Skin of body (tissue), 2 donors: Measurements from ENCODE around the gene SP6. TPM values are rescaled to one million over a fixed set of nuclear protein-coding genes. Genes with fewer than 3 reads are reported as not detected.
A peak's percentile ranks its signal among the peaks of the same experiment; 100 is the strongest.

Experiments used
- DNase-seq: peaks from one replicate; lab custom pipeline; 2025; lab: John Stamatoyannopoulos, UW
- total RNA-seq: library from RNA; depleted of rRNA; stranded (reverse); fragments of >200 nt; gene quantifications from one replicate; pipeline ENCODE4 v1.2.3, GENCODE V29; 2014

SP6 gene
- total RNA-seq, 1 donor from 2014 or later, result 10.2 TPM

GRCh38 chr17:47857551-47858455 is 6.8 kb upstream of the SP6 start:
- no peak for DNase-seq

- DNase-seq, result no peak
Observed at GRCh38 chr17:47856830-47857229, 5.9 kb upstream of the SP6 start.

GRCh38 chr17:47855737-47856136 is 4.8 kb upstream of the SP6 start:
- DNase-seq, result no peak

GRCh38 chr17:47853616-47854015 is 2.7 kb upstream of the SP6 start:
- DNase-seq, result no peak

GRCh38 chr17:47852113-47852949 is 1.4 kb upstream of the SP6 start:
- DNase-seq, result no peak

- DNase-seq, result no peak
Observed at GRCh38 chr17:47851764-47852112, 775 bp upstream of the SP6 start.

- no peak for DNase-seq
Observed at GRCh38 chr17:47850373-47850691, 631 bp downstream of the SP6 start.

GRCh38 chr17:47848198-47848513 is 2.8 kb downstream of the SP6 start:
- DNase-seq, result no peak

- DNase-seq, result no peak
Observed at GRCh38 chr17:47847341-47848197, 3.4 kb downstream of the SP6 start.

GRCh38 chr17:47846716-47847340 is 4.1 kb downstream of the SP6 start:
- no peak for DNase-seq

- no peak for DNase-seq
Observed at GRCh38 chr17:47845716-47846075, 5.3 kb downstream of the SP6 start.

- DNase-seq, result no peak
Observed at GRCh38 chr17:47844814-47845715, 5.9 kb downstream of the SP6 start.

GRCh38 chr17:47844227-47844626 is 6.7 kb downstream of the SP6 start:
- no peak for DNase-seq

- no peak for DNase-seq
Observed at GRCh38 chr17:47843391-47843730, 7.6 kb downstream of the SP6 start.

GRCh38 chr17:47841488-47842291 is 9.3 kb downstream of the SP6 start:
- no peak for DNase-seq

- DNase-seq, result peak; percentile 85
Observed at GRCh38 chr17:47840742-47841487, 10.0 kb downstream of the SP6 start, which contains the start of gene SCRN2. Gene SCRN2, minus strand, starts transcription at chr17:47841273. Its CDS starts 430 bp downstream, at chr17:47840843.

- no peak for DNase-seq
Observed at GRCh38 chr17:47840001-47840741, 10.8 kb downstream of the SP6 start.

- DNase-seq, result no peak
Observed at GRCh38 chr17:47839071-47839470, 11.9 kb downstream of the SP6 start.
